Measurements from ENCODE around the gene STK40.
A peak's percentile ranks its signal among the peaks of the same experiment; 100 is the strongest.

STK40 gene

GRCh38 chr1:36396359-36396758 lies 10.6 kb upstream of the STK40 start:
- no peak overlapping the region for H3K4me3 ChIP-seq (ENCODE audit: low read depth, low read length)
- H3K9me3 ChIP-seq (ENCODE audit: control insufficient read depth, insufficient read depth, low read length) = no peaks in the 10 kb centered on the region
- H3K9ac ChIP-seq (ENCODE audit: low read depth, low read length) = no peak overlapping the region
- no peaks in the 10 kb centered on the region for H3K4me1 ChIP-seq (ENCODE audit: control insufficient read depth, insufficient read depth, low read length)
- peaks cover 23% of the 10 kb centered on the region for H3K36me3 ChIP-seq (ENCODE audit: control insufficient read depth, insufficient read depth, low read length)
- H3K27me3 ChIP-seq (ENCODE audit: control insufficient read depth, insufficient read depth, low read length) = no peaks in the 10 kb centered on the region

GRCh38 chr1:36393686-36394085 lies 8.0 kb upstream of the STK40 start:
- Histone ChIP-seq H3K36me3 (ENCODE audit: control insufficient read depth, insufficient read depth, low read length) (peaks cover 31% of the 10 kb centered on the region), H3K9ac (ENCODE audit: low read depth, low read length) (no peak overlapping the region), H3K27me3 (ENCODE audit: control insufficient read depth, insufficient read depth, low read length) (no peaks in the 10 kb centered on the region), H3K4me3 (ENCODE audit: low read depth, low read length) (no peak overlapping the region), H3K9me3 (ENCODE audit: control insufficient read depth, insufficient read depth, low read length) (no peaks in the 10 kb centered on the region), H3K4me1 (ENCODE audit: control insufficient read depth, insufficient read depth, low read length) (no peaks in the 10 kb centered on the region)

GRCh38 chr1:36392836-36393235 lies 7.1 kb upstream of the STK40 start:
- Histone ChIP-seq H3K36me3 (ENCODE audit: control insufficient read depth, insufficient read depth, low read length) (peaks cover 31% of the 10 kb centered on the region), H3K4me3 (ENCODE audit: low read depth, low read length) (no peak overlapping the region), H3K9ac (ENCODE audit: low read depth, low read length) (no peak overlapping the region), H3K9me3 (ENCODE audit: control insufficient read depth, insufficient read depth, low read length) (no peaks in the 10 kb centered on the region), H3K4me1 (ENCODE audit: control insufficient read depth, insufficient read depth, low read length) (peaks cover 1% of the 10 kb centered on the region), H3K27me3 (ENCODE audit: control insufficient read depth, insufficient read depth, low read length) (no peaks in the 10 kb centered on the region)

GRCh38 chr1:36391271-36391670 lies 5.5 kb upstream of the STK40 start:
- Histone ChIP-seq H3K36me3 (ENCODE audit: control insufficient read depth, insufficient read depth, low read length) (peaks cover 31% of the 10 kb centered on the region), H3K27me3 (ENCODE audit: control insufficient read depth, insufficient read depth, low read length) (no peaks in the 10 kb centered on the region), H3K9me3 (ENCODE audit: control insufficient read depth, insufficient read depth, low read length) (no peaks in the 10 kb centered on the region), H3K4me3 (ENCODE audit: low read depth, low read length) (no peak overlapping the region), H3K4me1 (ENCODE audit: control insufficient read depth, insufficient read depth, low read length) (peaks cover 14% of the 10 kb centered on the region), H3K9ac (ENCODE audit: low read depth, low read length) (no peak overlapping the region)

- no peak overlapping the region for H3K4me3 ChIP-seq (ENCODE audit: low read depth, low read length)
- H3K27me3 ChIP-seq (ENCODE audit: control insufficient read depth, insufficient read depth, low read length) = no peaks in the 10 kb centered on the region
- H3K4me1 ChIP-seq (ENCODE audit: control insufficient read depth, insufficient read depth, low read length) = peaks cover 14% of the 10 kb centered on the region
- no peaks in the 10 kb centered on the region for H3K9me3 ChIP-seq (ENCODE audit: control insufficient read depth, insufficient read depth, low read length)
- no peak overlapping the region for H3K9ac ChIP-seq (ENCODE audit: low read depth, low read length)
- H3K36me3 ChIP-seq (ENCODE audit: control insufficient read depth, insufficient read depth, low read length) = peaks cover 31% of the 10 kb centered on the region
These were observed 4.7 kb upstream of the STK40 start for GRCh38 chr1:36390411-36390810.

GRCh38 chr1:36389999-36390398 lies 4.3 kb upstream of the STK40 start:
- H3K36me3 ChIP-seq (ENCODE audit: control insufficient read depth, insufficient read depth, low read length) = peaks cover 31% of the 10 kb centered on the region
- H3K4me3 ChIP-seq (ENCODE audit: low read depth, low read length) = no peak overlapping the region
- peaks cover 14% of the 10 kb centered on the region for H3K4me1 ChIP-seq (ENCODE audit: control insufficient read depth, insufficient read depth, low read length)
- no peak overlapping the region for H3K9ac ChIP-seq (ENCODE audit: low read depth, low read length)
- no peaks in the 10 kb centered on the region for H3K9me3 ChIP-seq (ENCODE audit: control insufficient read depth, insufficient read depth, low read length)
- H3K27me3 ChIP-seq (ENCODE audit: control insufficient read depth, insufficient read depth, low read length) = no peaks in the 10 kb centered on the region

GRCh38 chr1:36389261-36389660 lies 3.5 kb upstream of the STK40 start:
- Histone ChIP-seq H3K27me3 (ENCODE audit: control insufficient read depth, insufficient read depth, low read length) (no peaks in the 10 kb centered on the region), H3K4me1 (ENCODE audit: control insufficient read depth, insufficient read depth, low read length) (peaks cover 18% of the 10 kb centered on the region), H3K4me3 (ENCODE audit: low read depth, low read length) (no peak overlapping the region), H3K9me3 (ENCODE audit: control insufficient read depth, insufficient read depth, low read length) (no peaks in the 10 kb centered on the region), H3K36me3 (ENCODE audit: control insufficient read depth, insufficient read depth, low read length) (peaks cover 31% of the 10 kb centered on the region), H3K9ac (ENCODE audit: low read depth, low read length) (no peak overlapping the region)

GRCh38 chr1:36387141-36387949 lies 1.6 kb upstream of the STK40 start:
- H3K4me1 ChIP-seq (ENCODE audit: control insufficient read depth, insufficient read depth, low read length) = peaks cover 19% of the 10 kb centered on the region
- H3K36me3 ChIP-seq (ENCODE audit: control insufficient read depth, insufficient read depth, low read length) = peaks cover 17% of the 10 kb centered on the region
- H3K4me3 ChIP-seq (ENCODE audit: low read depth, low read length) = peak overlapping the region; percentile 78
- peak overlapping the region; percentile 85 for H3K9ac ChIP-seq (ENCODE audit: low read depth, low read length)
- no peaks in the 10 kb centered on the region for H3K27me3 ChIP-seq (ENCODE audit: control insufficient read depth, insufficient read depth, low read length)
- no peaks in the 10 kb centered on the region for H3K9me3 ChIP-seq (ENCODE audit: control insufficient read depth, insufficient read depth, low read length)

GRCh38 chr1:36386265-36387140 lies 779 bp upstream of the STK40 start:
- Histone ChIP-seq H3K4me3 (ENCODE audit: low read depth, low read length) (peak overlapping the region; percentile 78), H3K4me1 (ENCODE audit: control insufficient read depth, insufficient read depth, low read length) (peaks cover 19% of the 10 kb centered on the region), H3K9me3 (ENCODE audit: control insufficient read depth, insufficient read depth, low read length) (no peaks in the 10 kb centered on the region), H3K36me3 (ENCODE audit: control insufficient read depth, insufficient read depth, low read length) (peaks cover 9% of the 10 kb centered on the region), H3K9ac (ENCODE audit: low read depth, low read length) (peak overlapping the region; percentile 92), H3K27me3 (ENCODE audit: control insufficient read depth, insufficient read depth, low read length) (no peaks in the 10 kb centered on the region)

GRCh38 chr1:36384542-36385409 lies 948 bp downstream of the STK40 start:
- no peaks in the 10 kb centered on the region for H3K36me3 ChIP-seq (ENCODE audit: control insufficient read depth, insufficient read depth, low read length)
- no peaks in the 10 kb centered on the region for H3K27me3 ChIP-seq (ENCODE audit: control insufficient read depth, insufficient read depth, low read length)
- peak overlapping the region; percentile 30 for H3K9ac ChIP-seq (ENCODE audit: low read depth, low read length)
- peak overlapping the region; percentile 76 for H3K4me3 ChIP-seq (ENCODE audit: low read depth, low read length)
- H3K9me3 ChIP-seq (ENCODE audit: control insufficient read depth, insufficient read depth, low read length) = no peaks in the 10 kb centered on the region
- H3K4me1 ChIP-seq (ENCODE audit: control insufficient read depth, insufficient read depth, low read length) = peaks cover 19% of the 10 kb centered on the region

GRCh38 chr1:36383240-36383639 lies 2.5 kb downstream of the STK40 start:
- Histone ChIP-seq H3K9me3 (ENCODE audit: control insufficient read depth, insufficient read depth, low read length) (no peaks in the 10 kb centered on the region), H3K4me1 (ENCODE audit: control insufficient read depth, insufficient read depth, low read length) (peaks cover 19% of the 10 kb centered on the region), H3K27me3 (ENCODE audit: control insufficient read depth, insufficient read depth, low read length) (no peaks in the 10 kb centered on the region), H3K4me3 (ENCODE audit: low read depth, low read length) (no peak overlapping the region), H3K9ac (ENCODE audit: low read depth, low read length) (no peak overlapping the region), H3K36me3 (ENCODE audit: control insufficient read depth, insufficient read depth, low read length) (no peaks in the 10 kb centered on the region)

All from iPS-15b (cell line).